OCI-LY7 (cell line): ENCODE results near the gene NOTCH2. TPM values are rescaled to one million over a fixed set of nuclear protein-coding genes. Genes with fewer than 3 reads are reported as not detected.

Experiments used
- BruUV-seq: library from RNA; stranded (reverse); fragments of 400-500 nt; replicated peaks from 2 replicates; lab custom pipeline; 2021; lab: Mats Ljungman, UMichigan
- CTCF ChIA-PET: fragments of 300-600 bp; sonication (Branson Sonifier 250); formaldehyde crosslinking; loops from one replicate; lab custom pipeline; 2022; ENCODE audit warnings: antibody characterized with exemption; ENCODE audit not compliant: unreplicated experiment; lab: Charles Lee
- POLR2A ChIA-PET: fragments of 300-600 bp; sonication (Branson Sonifier 250); formaldehyde crosslinking; loops from one replicate; lab custom pipeline; 2022; ENCODE audit warnings: antibody characterized with exemption; lab: Charles Lee
- DNase-seq: peaks from one replicate; pipeline ENCODE4 v3.0.0-alpha.2; 2015; ENCODE audit warnings: low spot score
- H2AFZ ChIP-seq: fragments of 200-600 bp; sonication (generic), shearing (Covaris generic); 2 replicates; pipeline ENCODE4 v1.6.1; 2014; ENCODE audit warnings: mild to moderate bottlenecking, antibody characterized with exemption, low read length, moderate library complexity
- H3K27ac ChIP-seq: fragments of 200-600 bp; sonication (generic); 2 replicates; pipeline ENCODE4 v1.5.1; 2014; ENCODE audit warnings: mixed run types, low read depth, mild to moderate bottlenecking, moderate library complexity, low read length, inconsistent platforms; ENCODE audit not compliant: poor library complexity, severe bottlenecking
- H3K36me3 ChIP-seq: fragments of 200-600 bp; sonication (generic); 2 replicates; pipeline ENCODE4 v1.6.1; 2014; ENCODE audit warnings: mild to moderate bottlenecking, antibody characterized with exemption, low read length, moderate library complexity, mixed read lengths; ENCODE audit not compliant: insufficient read depth
- H3K4me1 ChIP-seq: fragments of 200-600 bp; sonication (generic); 2 replicates; pipeline ENCODE4 v1.5.1; 2014; ENCODE audit warnings: mild to moderate bottlenecking, low read length; ENCODE audit not compliant: insufficient read depth, poor library complexity, severe bottlenecking
- H3K4me2 ChIP-seq: fragments of 200-600 bp; sonication (generic); 2 replicates; pipeline ENCODE4 v1.6.1; 2014; ENCODE audit warnings: mild to moderate bottlenecking, low read length
- H3K4me3 ChIP-seq: fragments of 200-600 bp; sonication (generic); 2 replicates; pipeline ENCODE4 v1.5.1; 2014; ENCODE audit warnings: mild to moderate bottlenecking, low read depth, low read length; ENCODE audit not compliant: poor library complexity, severe bottlenecking
- H3K79me2 ChIP-seq: fragments of 200-600 bp; sonication (generic); 2 replicates; pipeline ENCODE4 v1.6.1; 2016; ENCODE audit warnings: low read depth, mild to moderate bottlenecking, low read length, moderate library complexity, mixed read lengths; ENCODE audit not compliant: insufficient read depth
- H3K9me2 ChIP-seq: fragments of 200-600 bp; sonication (generic); 2 replicates; pipeline ENCODE4 v1.6.1; 2016; ENCODE audit warnings: mild to moderate bottlenecking, low read length, mixed read lengths; ENCODE audit not compliant: insufficient read depth
- H3K9me3 ChIP-seq: fragments of 200-600 bp; sonication (generic); 2 replicates; pipeline ENCODE4 v1.6.1; 2014; ENCODE audit warnings: mild to moderate bottlenecking, mixed run types, low read length, mixed read lengths
- H4K20me1 ChIP-seq: fragments of 200-600 bp; sonication (generic); 2 replicates; pipeline ENCODE4 v1.6.1; 2014; ENCODE audit warnings: mild to moderate bottlenecking, antibody characterized with exemption, low read length, moderate library complexity, mixed read lengths; ENCODE audit not compliant: insufficient read depth
- EZH2phosphoT487 ChIP-seq: fragments of 200-600 bp; sonication (generic); IDR thresholded peaks from 2 replicates; pipeline ENCODE4 v1.6.1; 2018; ENCODE audit warnings: low read depth, borderline replicate concordance, mild to moderate bottlenecking, mixed run types, antibody characterized with exemption, low read length, moderate library complexity, mixed read lengths
- intact Hi-C: fragments of 100-400 bp; cut with micrococcal nuclease; formaldehyde crosslinking; loops from one replicate; pipeline ENCODE4 v1.10.0; 2022; ENCODE audit not compliant: unreplicated experiment
- total RNA-seq, 2 experiments: library from RNA; depleted of rRNA in 1 of 2; stranded (reverse); fragments of >200 nt in 1 of 2; shearing (Covaris generic) in 1 of 2; gene quantifications; 2 replicates each; pipeline ENCODE4 v1.2.3, GENCODE V29; 2014 to 2022
- TF ChIP-seq, protein P1 (sequence below): fragments of 200-600 bp; sonication (generic); conservative IDR thresholded peaks from 2 replicates; pipeline ENCODE4 v1.5.1; 2014; ENCODE audit warnings: mild to moderate bottlenecking, antibody characterized with exemption, low read length, moderate library complexity, mixed read lengths

The NOTCH2 gene
- total RNA-seq, 2 experiments from 2014 or later: 31.0 to 50.6 TPM

DNA sequence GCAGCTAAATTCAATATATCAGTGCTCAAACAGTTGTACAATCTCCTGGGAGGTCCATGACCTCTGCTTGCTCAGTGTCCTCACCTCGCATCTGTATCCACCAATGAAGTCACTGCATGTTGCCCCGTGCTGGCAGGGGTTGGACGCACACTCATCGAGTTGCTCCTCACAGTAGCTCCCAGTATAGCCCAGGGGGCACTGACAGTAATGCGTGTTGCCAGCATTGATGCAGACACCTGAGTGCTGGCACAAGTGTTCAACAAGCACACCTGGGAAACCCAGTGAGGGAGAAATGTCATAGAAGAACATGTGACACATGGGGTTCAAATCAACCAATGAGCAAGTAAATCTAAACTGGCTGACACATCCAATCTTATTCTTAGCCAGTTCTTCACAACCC, 132.3 kb downstream of the NOTCH2 start:
- Histone ChIP-seq H3K9me2 (no peaks in the 10 kb centered on the region), H2AFZ (no peak overlapping the region), H3K4me2 (no peak overlapping the region), H3K27ac (no peak overlapping the region), H4K20me1 (no peaks in the 10 kb centered on the region), H3K36me3 (peaks cover 77% of the 10 kb centered on the region), H3K4me1 (no peaks in the 10 kb centered on the region), H3K4me3 (no peak overlapping the region), H3K9me3 (peaks cover 13% of the 10 kb centered on the region; the same call in 1 of the 2 replicates), H3K79me2 (no peaks in the 10 kb centered on the region)
- ChIA-PET POLR2A (no interaction called here), CTCF (no interaction called here)
- TF ChIP-seq, protein P1, sequence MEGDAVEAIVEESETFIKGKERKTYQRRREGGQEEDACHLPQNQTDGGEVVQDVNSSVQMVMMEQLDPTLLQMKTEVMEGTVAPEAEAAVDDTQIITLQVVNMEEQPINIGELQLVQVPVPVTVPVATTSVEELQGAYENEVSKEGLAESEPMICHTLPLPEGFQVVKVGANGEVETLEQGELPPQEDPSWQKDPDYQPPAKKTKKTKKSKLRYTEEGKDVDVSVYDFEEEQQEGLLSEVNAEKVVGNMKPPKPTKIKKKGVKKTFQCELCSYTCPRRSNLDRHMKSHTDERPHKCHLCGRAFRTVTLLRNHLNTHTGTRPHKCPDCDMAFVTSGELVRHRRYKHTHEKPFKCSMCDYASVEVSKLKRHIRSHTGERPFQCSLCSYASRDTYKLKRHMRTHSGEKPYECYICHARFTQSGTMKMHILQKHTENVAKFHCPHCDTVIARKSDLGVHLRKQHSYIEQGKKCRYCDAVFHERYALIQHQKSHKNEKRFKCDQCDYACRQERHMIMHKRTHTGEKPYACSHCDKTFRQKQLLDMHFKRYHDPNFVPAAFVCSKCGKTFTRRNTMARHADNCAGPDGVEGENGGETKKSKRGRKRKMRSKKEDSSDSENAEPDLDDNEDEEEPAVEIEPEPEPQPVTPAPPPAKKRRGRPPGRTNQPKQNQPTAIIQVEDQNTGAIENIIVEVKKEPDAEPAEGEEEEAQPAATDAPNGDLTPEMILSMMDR: no peak
- no peak for TF ChIP-seq EZH2phosphoT487
- intact Hi-C loops: no loop called here
- no TSS peak for BruUV-seq
- no peak for DNase-seq

DNA sequence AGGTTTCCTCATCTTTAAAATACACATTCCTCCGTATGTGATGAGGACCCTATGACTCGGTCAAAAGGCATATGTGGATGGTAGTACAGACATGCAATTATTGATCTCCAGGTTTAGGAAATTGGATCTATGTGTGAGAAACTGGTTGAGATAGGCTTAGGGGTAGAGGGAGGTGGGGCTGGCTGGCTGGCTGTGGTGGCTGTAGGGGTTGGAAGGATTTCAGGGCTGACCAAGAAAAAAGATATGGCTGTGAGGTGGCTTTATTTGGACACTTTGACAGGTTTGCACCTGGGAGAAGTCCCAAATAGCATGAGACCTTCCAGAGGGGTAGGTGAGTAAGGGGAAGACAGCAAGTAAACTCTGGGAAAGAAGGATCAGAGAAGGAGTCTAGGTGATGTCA, 133.5 kb downstream of the NOTCH2 start:
- no peak overlapping the region for H2AFZ ChIP-seq
- no peaks in the 10 kb centered on the region for H3K79me2 ChIP-seq
- no peak for DNase-seq
- no peak overlapping the region for H3K27ac ChIP-seq
- ChIA-PET POLR2A (no interaction called here), CTCF (no interaction called here)
- peaks cover 13% of the 10 kb centered on the region; the same call in 1 of the 2 replicates for H3K9me3 ChIP-seq
- H4K20me1 ChIP-seq: no peaks in the 10 kb centered on the region
- intact Hi-C loops: no loop called here
- peaks cover 70% of the 10 kb centered on the region for H3K36me3 ChIP-seq
- no peaks in the 10 kb centered on the region for H3K4me1 ChIP-seq
- no peak for TF ChIP-seq EZH2phosphoT487
- TF ChIP-seq, protein P1: no peak
- H3K4me2 ChIP-seq: no peak overlapping the region
- H3K9me2 ChIP-seq: no peaks in the 10 kb centered on the region
- no peak overlapping the region for H3K4me3 ChIP-seq
- BruUV-seq: no TSS peak

DNA sequence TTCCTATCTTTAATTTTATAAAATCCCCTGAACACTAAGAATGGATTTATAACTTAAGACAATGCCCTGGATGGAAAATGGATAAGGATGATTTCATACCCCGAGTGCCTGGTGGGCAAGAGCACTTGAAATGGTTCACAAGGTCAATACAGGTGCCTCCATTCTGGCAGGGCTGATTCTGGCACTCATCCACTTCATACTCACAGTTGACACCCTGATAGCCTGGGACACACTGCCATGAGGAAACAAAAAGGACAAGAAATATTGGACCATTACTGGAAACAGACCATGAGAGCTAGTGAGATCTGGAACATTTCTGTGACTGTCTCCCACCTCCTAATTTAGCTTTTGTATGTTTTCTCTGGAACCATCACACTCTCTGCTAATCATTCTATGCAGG, 134.1 kb downstream of the NOTCH2 start:
- no TSS peak for BruUV-seq
- H3K4me1 ChIP-seq: no peaks in the 10 kb centered on the region
- TF ChIP-seq EZH2phosphoT487: no peak
- TF ChIP-seq, protein P1: no peak
- no peak overlapping the region for H3K4me3 ChIP-seq
- H3K79me2 ChIP-seq: no peaks in the 10 kb centered on the region
- CTCF ChIA-PET: no interaction called here
- H3K9me2 ChIP-seq: no peaks in the 10 kb centered on the region
- peaks cover 13% of the 10 kb centered on the region; the same call in 1 of the 2 replicates for H3K9me3 ChIP-seq
- H2AFZ ChIP-seq: no peak overlapping the region
- no peak overlapping the region for H3K4me2 ChIP-seq
- no peak for DNase-seq
- no peak overlapping the region for H3K27ac ChIP-seq
- intact Hi-C loops: no loop called here
- POLR2A ChIA-PET: no interaction called here
- H4K20me1 ChIP-seq: no peaks in the 10 kb centered on the region
- peaks cover 66% of the 10 kb centered on the region for H3K36me3 ChIP-seq
